Measurements from ENCODE around the gene FBXO17.

The FBXO17 gene

GRCh38 chr19:38952395-38953165 lies 23.0 kb downstream of the FBXO17 start:
- in situ Hi-C loops (cut with MboI; ENCODE audit: low sequenced_read_pairs, unreplicated experiment) = no loop called here
- peak; percentile 76 for DNase-seq (ENCODE audit: low spot score)
- TF ChIP-seq CTCF (IDR thresholded peaks at IDR 0.05; ENCODE audit: borderline replicate concordance, control extremely low read depth, extremely low read depth, insufficient read depth, missing control alignments) = peak; percentile 56

GRCh38 chr19:38951187-38951586 lies 24.4 kb downstream of the FBXO17 start:
- in situ Hi-C loops (cut with MboI; ENCODE audit: low sequenced_read_pairs, unreplicated experiment) = no loop called here
- TF ChIP-seq CTCF (IDR thresholded peaks at IDR 0.05; ENCODE audit: borderline replicate concordance, control extremely low read depth, extremely low read depth, insufficient read depth, missing control alignments) = no peak

GRCh38 chr19:38949580-38950367 lies 25.8 kb downstream of the FBXO17 start:
- TF ChIP-seq CTCF (IDR thresholded peaks at IDR 0.05; ENCODE audit: borderline replicate concordance, control extremely low read depth, extremely low read depth, insufficient read depth, missing control alignments) = no peak
- in situ Hi-C loops (cut with MboI; ENCODE audit: low sequenced_read_pairs, unreplicated experiment) = no loop called here
- peak; percentile 93 for DNase-seq (ENCODE audit: low spot score)

More at GRCh38 chr19:38951187-38951586, 24.4 kb downstream of the FBXO17 start:
- DNase-seq (ENCODE audit: low spot score) = no peak

- no peak for TF ChIP-seq CTCF (IDR thresholded peaks at IDR 0.05; ENCODE audit: borderline replicate concordance, control extremely low read depth, extremely low read depth, insufficient read depth, missing control alignments)
- DNase-seq (ENCODE audit: low spot score) = no peak
- in situ Hi-C loops (cut with MboI; ENCODE audit: low sequenced_read_pairs, unreplicated experiment) = no loop called here
Measured at GRCh38 chr19:38946229-38947010, 29.1 kb downstream of the FBXO17 start.

GRCh38 chr19:38945562-38946228 lies 29.8 kb downstream of the FBXO17 start:
- in situ Hi-C loops (cut with MboI; ENCODE audit: low sequenced_read_pairs, unreplicated experiment) = no loop called here
- no peak for DNase-seq (ENCODE audit: low spot score)
- TF ChIP-seq CTCF (IDR thresholded peaks at IDR 0.05; ENCODE audit: borderline replicate concordance, control extremely low read depth, extremely low read depth, insufficient read depth, missing control alignments) = no peak

Measured in GM13976 (cell line).